Esophagus muscularis mucosa (tissue), 4 donors: ENCODE results near the gene TBC1D12. TPM values are rescaled to one million over a fixed set of nuclear protein-coding genes. Genes with fewer than 3 reads are reported as not detected.

Source experiments
- DNase-seq: peaks from one replicate; pipeline ENCODE4 v3.0.0-alpha.2; 2017; ENCODE audit errors: extremely low spot score
- H3K27ac ChIP-seq, 4 donors: fragments of 200-600 bp; sonication (generic); replicated peaks in 1 of 4; 1 replicate in 3 of 4; 2 replicates in 1 of 4; pipeline ENCODE4 v1.5.1; 2016 to 2019; ENCODE audit warnings: mild to moderate bottlenecking in 1 of 4
- H3K27me3 ChIP-seq, 4 donors: fragments of 200-600 bp; sonication (generic); one replicate each; pipeline versions ENCODE4 v1.5.1 to v1.6.0; 2016 to 2019
- H3K36me3 ChIP-seq, 4 donors: fragments of 200-600 bp; sonication (generic); one replicate each; pipeline ENCODE4 v1.5.1; 2016 to 2019
- H3K4me1 ChIP-seq, 4 donors: fragments of 200-600 bp; sonication (generic); one replicate each; pipeline ENCODE4 v1.5.1; 2016 to 2019
- H3K4me3 ChIP-seq, 4 donors: fragments of 200-600 bp; sonication (generic); 1 replicate in 2 of 4; 2 replicates in 2 of 4; pipeline ENCODE4 v1.5.1; 2016 to 2019; ENCODE audit warnings: mild to moderate bottlenecking in 4 of 4, moderate library complexity in 1 of 4
- H3K9me3 ChIP-seq, 4 donors: fragments of 200-600 bp; sonication (generic); 1 replicate in 3 of 4; 2 replicates in 1 of 4; pipeline ENCODE4 v1.5.1; 2016 to 2019
- CTCF ChIP-seq, 3 experiments: fragments of 200-600 bp in 2 of 3; fragments of 450-650 bp in 1 of 3; sonication (generic) in 2 of 3; IDR thresholded peaks; one replicate each; pipeline ENCODE4 v1.5.1; 2017 to 2019; ENCODE audit warnings: antibody characterized with exemption in 3 of 3, mild to moderate bottlenecking in 2 of 3, moderate library complexity in 1 of 3
- EP300 ChIP-seq: sonication (generic); formaldehyde crosslinking; IDR thresholded peaks from one replicate; pipeline ENCODE4 v1.6.1; 2017; ENCODE audit warnings: antibody characterized with exemption
- POLR2A ChIP-seq: fragments of 450-650 bp; IDR thresholded peaks from one replicate; pipeline ENCODE4 v1.6.1; 2017; ENCODE audit warnings: antibody characterized with exemption, moderate library complexity, mild to moderate bottlenecking, low read depth
- POLR2AphosphoS5 ChIP-seq, 2 donors: sonication (generic); formaldehyde crosslinking; IDR thresholded peaks; one replicate each; pipeline ENCODE4 v1.6.1; 2017; ENCODE audit warnings: antibody characterized with exemption in 2 of 2
- WGBS: methylation state at CpG from one replicate; pipeline ENCODE4 v1.1.5; 2018; 5-methylcytosine and 5-hydroxymethylcytosine counted together
- intact Hi-C: fragments of 100-400 bp; cut with DNase I; formaldehyde crosslinking; loops from one replicate; pipeline ENCODE4 v1.15.1; 2023
- total RNA-seq, 4 donors: library from RNA; depleted of rRNA; stranded (reverse); fragments of >200 nt; gene quantifications; one replicate each; pipeline versions ENCODE4 v1.1.0 to v1.2.1, GENCODE V29; 2016

Gene TBC1D12
- total RNA-seq, 4 donors from 2014 or later: 16.2 to 22.9 (median 17.7) TPM

- no peak for DNase-seq
- Histone ChIP-seq H3K4me1 (peaks cover 18 to 34% (median 28%) of the 10 kb centered on the region in 4 donors), H3K9me3 (no peaks in the 10 kb centered on the region), H3K4me3 (no peak overlapping the region), H3K27me3 (no peaks in the 10 kb centered on the region), H3K27ac (no peak overlapping the region), H3K36me3 (peaks cover 0 to 60% (median 41%) of the 10 kb centered on the region in 4 donors)
- intact Hi-C loops: no loop called here
- 53% methylated on average over 2 of the region's 2 CpGs for WGBS
- no peak for TF ChIP-seq POLR2AphosphoS5 (IDR thresholded peaks at IDR 0.05)
- no peak for TF ChIP-seq CTCF (IDR thresholded peaks at IDR 0.05)
- no peak for TF ChIP-seq EP300
- TF ChIP-seq POLR2A: no peak
These were observed 43.9 kb upstream of the TBC1D12 start for GRCh38 chr10:94358480-94358879.

GRCh38 chr10:94361171-94361794 lies 41.1 kb upstream of the TBC1D12 start:
- no peaks in the 10 kb centered on the region for H3K9me3 ChIP-seq
- H3K4me3 ChIP-seq: peak overlapping the region in 3 of 4 donors; percentile 69 to 88 (median 85)
- 74% methylated on average over 4 of the region's 4 CpGs for WGBS
- no peak overlapping the region for H3K27ac ChIP-seq
- H3K4me1 ChIP-seq: peaks cover 18 to 34% (median 28%) of the 10 kb centered on the region in 4 donors
- DNase-seq: no peak
- intact Hi-C loops: loop anchor here (5.0 kb wide), 1 partner anchor 41 kb away; the partner anchor contains the start of gene TBC1D12
- TF ChIP-seq POLR2A: no peak
- TF ChIP-seq CTCF (IDR thresholded peaks at IDR 0.05): no peak
- TF ChIP-seq POLR2AphosphoS5 (IDR thresholded peaks at IDR 0.05): no peak
- no peak for TF ChIP-seq EP300
- peaks cover 0 to 34% (median 20%) of the 10 kb centered on the region in 4 donors for H3K36me3 ChIP-seq
- H3K27me3 ChIP-seq: no peaks in the 10 kb centered on the region

- 0% methylated on average over 22 of the region's 55 CpGs for WGBS
- peak; percentile 83 to 91 (median 90) for TF ChIP-seq CTCF (IDR thresholded peaks at IDR 0.05)
- TF ChIP-seq POLR2A: no peak
- TF ChIP-seq EP300: no peak
- peak; percentile 77 to 90 for TF ChIP-seq POLR2AphosphoS5 (IDR thresholded peaks at IDR 0.05)
- H3K4me1 ChIP-seq: peaks cover 18 to 34% (median 28%) of the 10 kb centered on the region in 4 donors
- intact Hi-C loops: loop anchor here (2.0 to 5.0 kb wide), 2 partner anchors 40 to 446 kb away; partner anchors contain the start of gene TBC1D12
- peak; percentile 98 for DNase-seq
- H3K27ac ChIP-seq: peak within 1 kb of the TSS; percentile 69 to 86 (median 82)
- H3K9me3 ChIP-seq: no peaks in the 10 kb centered on the region
- peaks cover 0 to 21% (median 7%) of the 10 kb centered on the region in 4 donors for H3K36me3 ChIP-seq
- no peaks in the 10 kb centered on the region for H3K27me3 ChIP-seq
- H3K4me3 ChIP-seq: peak within 1 kb of the TSS; percentile 69 to 88 (median 78)
These were observed 39.7 kb upstream of the TBC1D12 start, which contains the start of gene NOC3L for GRCh38 chr10:94362360-94363250. TSS of gene NOC3L (minus strand) at chr10:94362939. CDS start at chr10:94362838, 101 bp downstream.

- H3K27ac ChIP-seq: peak overlapping the region; percentile 69 to 86 (median 82)
- H3K27me3 ChIP-seq: no peaks in the 10 kb centered on the region
- peak overlapping the region; percentile 69 to 88 (median 78) for H3K4me3 ChIP-seq
- H3K4me1 ChIP-seq: peaks cover 18 to 34% (median 28%) of the 10 kb centered on the region in 4 donors
- intact Hi-C loops: loop anchor here (2.0 to 5.0 kb wide), 2 partner anchors 39 to 446 kb away; partner anchors contain the start of gene TBC1D12
- WGBS: 45% methylated on average over 8 of the region's 8 CpGs
- TF ChIP-seq CTCF (IDR thresholded peaks at IDR 0.05) (no peak), EP300 (no peak), POLR2AphosphoS5 (IDR thresholded peaks at IDR 0.05) (no peak), POLR2A (no peak)
- H3K9me3 ChIP-seq: no peaks in the 10 kb centered on the region
- no peak for DNase-seq
- H3K36me3 ChIP-seq: peaks cover 0 to 15% (median 3%) of the 10 kb centered on the region in 4 donors
These were observed 39.1 kb upstream of the TBC1D12 start for GRCh38 chr10:94363251-94363565.
